ENCODE measurements around the gene MTTP.
"Not testable (repeated sequence)": the region's sequence is repeated elsewhere in the genome, so short reads cannot be mapped to it uniquely, and the experiment has no call there.

MTTP gene

DNA sequence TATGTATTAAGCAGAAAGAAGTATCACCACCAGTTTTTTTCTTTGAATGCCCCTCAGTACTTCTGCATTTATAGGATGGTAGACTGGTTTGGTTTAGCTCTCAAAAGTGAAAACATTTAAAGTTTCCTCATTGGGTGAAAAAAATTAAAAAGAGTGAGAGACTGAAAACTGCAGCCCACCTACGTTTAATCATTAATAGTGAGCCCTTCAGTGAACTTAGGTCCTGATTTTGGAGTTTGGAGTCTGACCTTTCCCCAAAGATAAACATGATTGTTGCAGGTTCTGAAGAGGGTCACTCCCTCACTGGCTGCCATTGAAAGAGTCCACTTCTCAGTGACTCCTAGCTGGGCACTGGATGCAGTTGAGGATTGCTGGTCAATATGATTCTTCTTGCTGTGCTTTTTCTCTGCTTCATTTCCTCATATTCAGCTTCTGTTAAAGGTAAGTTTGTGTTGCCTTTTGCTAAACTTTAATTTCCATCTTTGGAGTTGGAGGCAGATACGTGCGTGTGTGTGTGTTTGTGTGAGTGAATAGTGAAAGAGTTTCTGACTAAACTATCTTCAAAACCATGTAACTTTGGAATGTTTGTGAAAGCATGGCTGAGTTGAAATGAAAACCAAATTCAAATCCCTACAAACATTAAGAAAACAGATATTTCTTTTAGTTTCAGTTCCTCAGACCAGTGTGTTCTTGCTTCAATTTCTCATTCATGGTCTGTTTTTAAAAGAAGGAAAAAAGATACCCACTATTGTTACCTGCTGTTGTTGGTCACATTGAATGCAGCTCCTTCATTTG, at the start of gene MTTP:
MTTP (plus strand) TSS at position 295 of the 795 bp plus-strand sequence; CDS start at position 381, 86 bp downstream.
- DNase-seq = no peak

DNA sequence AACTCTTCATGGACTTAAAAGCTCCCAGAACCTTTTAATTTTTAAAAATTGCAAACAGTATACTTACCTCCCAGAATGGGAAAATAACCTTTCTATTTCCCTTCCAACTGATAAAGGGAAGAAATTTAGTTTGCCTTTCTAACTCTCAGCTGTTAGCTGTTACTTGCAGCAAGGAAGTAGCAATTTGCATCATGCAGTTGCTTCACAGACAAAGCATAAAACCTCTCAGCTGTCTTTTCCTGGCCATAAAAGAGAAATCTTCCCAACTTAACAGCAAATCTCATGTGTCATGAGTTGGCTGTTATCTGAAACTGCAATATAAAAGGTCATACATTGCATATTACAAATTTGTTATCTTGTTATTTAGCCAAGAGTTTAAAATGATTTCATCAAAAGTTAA, 45.4 kb upstream of the MTTP start:
- no peak for DNase-seq

DNA sequence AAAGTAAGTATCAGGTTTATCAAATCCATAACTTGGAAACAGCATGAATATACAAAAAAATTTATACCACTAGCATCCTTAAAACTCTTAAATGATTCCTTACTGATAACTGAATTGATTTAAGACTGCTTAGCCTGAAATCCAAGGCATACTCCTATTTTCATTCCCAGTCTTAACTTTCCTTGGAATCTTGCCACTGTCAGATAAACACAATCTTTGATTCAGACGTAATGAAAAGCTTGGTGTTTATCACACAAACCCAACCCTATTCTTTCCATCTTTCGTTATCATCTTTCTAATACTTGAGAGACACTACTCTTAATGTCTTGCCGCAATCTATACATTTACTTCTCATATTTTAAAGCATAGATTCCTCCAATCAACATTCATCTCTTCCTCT, 44.7 kb upstream of the MTTP start:
- DNase-seq = no peak

DNA sequence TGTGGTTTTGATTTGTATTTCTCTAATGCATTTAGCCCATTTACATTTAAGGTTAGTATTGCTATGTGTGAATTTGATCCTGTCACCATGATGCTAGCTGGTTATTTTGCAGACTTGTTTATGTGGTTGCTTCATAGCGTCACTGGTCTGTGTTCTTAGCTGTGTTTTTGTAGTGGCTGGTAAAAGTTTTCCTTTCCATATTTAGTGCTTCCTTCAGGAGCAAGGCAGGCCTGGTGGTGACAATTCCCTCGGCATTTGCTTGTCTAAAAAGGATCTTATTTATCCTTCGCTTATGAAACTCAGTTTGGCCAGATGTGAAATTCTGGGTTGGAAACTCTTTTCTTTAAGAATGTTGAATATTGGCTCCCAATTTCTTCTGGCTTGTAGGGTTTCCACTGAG, 39.9 kb upstream of the MTTP start:
- not testable (repeated sequence) for DNase-seq

DNA sequence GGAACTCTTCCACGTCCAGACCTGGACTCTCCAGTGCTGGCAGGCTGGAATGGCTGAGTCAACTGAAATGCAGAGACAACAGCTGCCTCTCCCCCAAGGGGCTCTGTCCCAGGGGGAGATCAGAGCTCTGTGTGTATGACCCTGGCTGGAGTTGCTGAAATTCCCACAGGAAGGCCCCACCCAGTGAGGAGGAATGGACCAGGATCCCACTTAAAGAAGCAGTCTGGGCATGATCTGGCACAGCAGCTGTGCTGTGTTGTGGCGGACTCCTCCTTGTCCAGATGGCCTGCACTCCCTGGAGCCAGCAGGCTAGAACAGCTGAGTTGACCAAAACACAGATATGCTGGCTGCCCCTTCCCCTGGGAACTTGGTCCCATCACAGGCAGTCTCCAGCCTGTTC, 38.4 kb upstream of the MTTP start:
- no peak for DNase-seq

DNA sequence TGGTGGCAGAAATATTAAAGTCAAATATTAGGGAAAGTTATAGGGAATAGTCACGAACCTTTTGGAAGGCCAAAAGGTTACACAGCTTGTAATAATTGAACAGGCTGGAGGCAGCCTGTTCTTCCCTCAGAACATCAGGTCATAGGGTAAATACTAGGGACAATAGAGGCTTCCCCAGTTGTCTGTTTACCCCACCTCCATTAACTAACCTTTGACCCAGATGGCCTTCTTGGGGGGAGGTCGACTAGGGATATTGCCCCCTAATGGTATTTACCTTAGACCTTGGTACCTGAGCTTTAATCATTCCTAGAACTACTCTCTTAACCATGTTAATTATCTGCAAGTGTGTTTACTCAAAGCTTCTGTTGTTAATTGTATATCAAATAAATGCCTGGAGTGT, 37.8 kb upstream of the MTTP start:
- DNase-seq = no peak

DNA sequence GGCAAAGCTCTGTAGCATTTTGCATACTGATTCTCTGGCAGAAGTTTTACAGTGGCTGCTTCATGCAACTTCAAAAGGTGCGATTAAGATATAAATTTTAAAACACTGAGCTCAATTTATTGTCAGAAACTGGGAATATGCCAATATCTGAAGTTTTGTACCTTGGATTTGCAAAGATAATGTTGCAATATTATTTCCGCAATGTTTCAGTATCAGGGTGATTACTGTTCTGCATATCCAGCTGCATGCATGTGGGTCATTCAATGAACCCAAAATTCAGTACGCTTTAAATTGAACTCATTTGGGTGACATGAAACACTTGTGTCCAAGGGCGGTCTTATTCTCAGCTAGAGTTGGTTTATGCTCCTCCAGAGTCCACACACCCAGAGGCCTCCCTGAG, 37.0 kb upstream of the MTTP start:
- DNase-seq = no peak

DNA sequence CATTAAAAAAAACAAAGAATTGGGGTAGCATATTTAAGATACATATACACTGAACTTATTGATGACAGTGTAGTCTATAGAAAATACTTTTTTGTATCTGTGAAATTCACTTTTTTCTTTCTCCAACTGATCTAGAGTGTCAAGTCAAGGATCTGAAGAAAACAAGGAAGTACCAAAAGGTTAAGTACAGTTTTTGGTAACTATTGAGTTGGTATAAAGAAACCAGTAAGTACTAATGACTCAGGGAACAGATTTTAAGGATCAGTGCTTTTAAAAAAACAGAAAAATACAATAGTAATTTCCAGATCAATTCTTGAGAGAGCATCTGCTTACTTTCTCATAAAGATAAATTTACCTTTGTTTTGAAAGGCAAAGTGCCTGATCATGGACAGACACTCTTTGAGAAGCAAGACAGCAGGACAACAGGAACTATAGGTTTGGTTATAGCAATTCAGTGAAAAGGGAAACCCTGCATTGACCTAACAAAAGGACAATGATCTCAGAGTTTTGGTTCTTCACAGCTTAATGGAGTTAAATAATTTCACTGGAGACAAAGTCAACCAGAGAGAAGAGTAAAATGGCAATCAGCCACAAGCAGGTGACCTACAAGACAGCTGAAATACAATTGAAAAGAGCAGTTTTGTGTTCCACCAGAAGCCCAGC, 34.2 kb upstream of the MTTP start:
- no peak for DNase-seq

DNA sequence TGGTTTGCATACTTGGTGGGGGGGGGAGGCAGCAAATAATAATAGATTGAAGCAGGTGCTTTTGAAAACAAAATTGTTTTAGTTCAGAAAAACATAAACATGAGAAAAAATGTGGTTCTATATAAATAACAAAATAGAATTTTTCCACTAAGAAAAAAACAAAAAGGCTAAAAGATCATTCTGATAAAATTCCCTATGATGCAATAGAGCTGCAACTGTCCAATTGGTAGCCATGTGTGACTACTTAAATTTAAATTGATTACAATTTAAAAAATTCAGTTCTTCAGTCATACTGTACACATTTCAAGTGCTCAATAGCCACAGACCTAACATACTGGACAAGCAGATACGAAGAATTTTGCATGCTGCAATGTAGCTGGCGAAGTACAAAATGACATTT, 21.8 kb upstream of the MTTP start:
- no peak for DNase-seq

DNA sequence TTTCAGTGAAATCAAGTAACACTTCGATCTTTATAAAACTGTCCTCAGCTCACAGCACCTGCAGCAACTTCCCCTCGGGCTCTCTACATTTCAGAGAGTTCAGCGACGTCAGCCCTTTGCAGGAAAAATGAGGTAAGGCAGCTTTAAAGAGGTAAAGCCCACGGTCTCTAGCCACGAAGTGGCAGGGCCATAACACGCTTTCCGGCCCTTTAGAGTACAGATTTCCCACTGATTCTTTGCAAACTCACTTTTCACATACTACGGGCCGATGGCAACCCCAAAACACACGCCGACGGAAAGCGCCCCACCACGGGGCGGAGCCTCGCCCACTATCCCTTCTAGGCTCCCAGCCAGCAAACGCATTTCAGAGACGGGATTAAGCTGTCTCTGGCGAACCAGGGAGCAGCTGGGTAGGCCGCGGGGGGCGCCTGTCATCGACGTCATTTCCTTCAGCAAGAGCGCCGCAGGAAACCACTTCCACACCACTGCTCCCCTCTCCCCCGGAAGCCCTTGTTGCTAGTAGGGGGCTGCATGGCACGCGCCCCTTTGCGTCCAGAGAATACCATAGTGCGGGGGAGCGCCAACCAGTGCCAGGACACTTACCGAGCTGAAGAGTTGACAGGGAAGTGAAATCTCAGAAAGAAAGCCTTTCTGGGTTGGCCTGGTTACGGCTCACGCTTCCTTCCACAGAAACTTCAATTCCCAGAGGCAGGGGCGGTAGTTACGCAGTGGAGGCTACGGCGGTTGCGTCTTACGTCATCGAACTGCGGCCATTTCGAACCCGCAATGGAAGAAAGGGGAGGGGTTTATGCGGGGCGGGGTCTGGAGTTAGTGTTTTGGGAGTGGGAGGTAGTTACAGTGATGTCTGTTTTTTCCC, 11.1 kb upstream of the MTTP start, which contains the start of gene TRMT10A:
TRMT10A (minus strand) TSS at position 730 of the 877 bp plus-strand sequence. CDS start 4,701 bp downstream, outside the sequence.
- DNase-seq = peak; percentile 95

DNA sequence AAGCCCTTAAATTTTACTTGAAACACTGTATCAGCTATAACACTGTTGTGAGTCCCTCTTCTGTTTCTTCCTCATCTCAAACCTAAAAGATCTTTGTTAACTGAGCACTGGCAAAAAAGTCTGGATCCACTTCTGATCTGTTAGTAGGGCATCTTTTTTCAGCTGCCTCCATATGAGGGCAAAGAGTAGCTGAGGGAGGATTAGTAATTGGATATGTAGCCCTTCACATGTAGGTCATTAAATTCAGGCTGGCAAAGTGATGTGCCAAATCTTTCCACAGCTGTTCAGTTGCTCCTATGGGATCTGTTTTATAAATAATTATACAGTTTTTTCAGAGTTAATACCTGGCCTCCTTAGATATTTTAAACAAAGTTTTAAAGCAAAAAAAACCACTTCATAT, 9.7 kb upstream of the MTTP start:
- no peak for DNase-seq

DNA sequence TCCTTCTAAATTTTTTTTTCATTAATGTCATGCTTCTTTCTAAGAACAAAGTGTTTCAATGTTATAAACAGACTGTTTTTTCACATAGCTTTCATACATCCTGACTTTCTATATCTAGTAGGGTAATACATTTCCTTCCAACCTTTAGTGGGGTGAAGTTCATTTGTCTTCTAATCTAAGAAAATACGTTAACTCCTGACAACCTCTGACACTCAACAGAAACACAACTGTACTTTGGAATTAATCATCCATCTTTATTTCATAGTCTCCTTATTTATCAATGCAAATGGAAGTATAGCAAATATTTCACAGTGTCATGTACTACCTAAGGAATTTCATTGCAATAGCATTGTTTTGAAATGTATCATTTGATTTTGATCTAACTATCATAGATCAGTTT, 2.7 kb upstream of the MTTP start:
- no peak for DNase-seq

DNA sequence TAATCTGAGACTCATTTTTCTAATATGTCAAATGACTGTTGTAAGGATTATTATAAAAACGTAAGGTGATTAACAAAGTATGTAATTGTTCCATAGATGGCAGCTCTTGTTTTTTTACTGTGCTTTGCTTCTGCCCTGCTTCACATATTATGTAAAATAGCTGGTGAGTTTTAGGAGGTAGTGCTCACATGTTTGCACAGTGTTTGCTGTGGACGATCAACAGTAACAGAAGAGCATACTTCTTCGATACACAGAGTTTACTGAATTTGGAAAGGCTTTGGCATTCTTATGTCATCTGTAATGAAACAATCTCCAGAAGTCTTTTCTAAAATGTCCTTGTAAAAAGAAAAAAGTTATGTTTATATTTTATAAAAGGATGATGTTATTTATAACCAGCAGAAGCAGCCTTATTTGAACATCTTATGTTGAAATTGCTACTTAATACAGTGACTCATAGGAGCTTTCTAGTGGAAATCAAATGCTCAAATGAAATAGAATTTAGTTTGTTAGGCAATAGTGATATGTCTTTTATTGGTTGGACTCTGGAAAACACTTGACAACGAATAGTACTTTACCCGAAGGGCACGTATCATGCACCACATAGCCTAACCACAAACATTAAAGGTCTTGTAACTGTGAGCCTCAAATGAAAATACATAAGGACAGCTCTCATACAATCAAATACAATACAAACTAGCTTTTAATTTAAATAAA, 1.9 kb upstream of the MTTP start:
- no peak for DNase-seq

DNA sequence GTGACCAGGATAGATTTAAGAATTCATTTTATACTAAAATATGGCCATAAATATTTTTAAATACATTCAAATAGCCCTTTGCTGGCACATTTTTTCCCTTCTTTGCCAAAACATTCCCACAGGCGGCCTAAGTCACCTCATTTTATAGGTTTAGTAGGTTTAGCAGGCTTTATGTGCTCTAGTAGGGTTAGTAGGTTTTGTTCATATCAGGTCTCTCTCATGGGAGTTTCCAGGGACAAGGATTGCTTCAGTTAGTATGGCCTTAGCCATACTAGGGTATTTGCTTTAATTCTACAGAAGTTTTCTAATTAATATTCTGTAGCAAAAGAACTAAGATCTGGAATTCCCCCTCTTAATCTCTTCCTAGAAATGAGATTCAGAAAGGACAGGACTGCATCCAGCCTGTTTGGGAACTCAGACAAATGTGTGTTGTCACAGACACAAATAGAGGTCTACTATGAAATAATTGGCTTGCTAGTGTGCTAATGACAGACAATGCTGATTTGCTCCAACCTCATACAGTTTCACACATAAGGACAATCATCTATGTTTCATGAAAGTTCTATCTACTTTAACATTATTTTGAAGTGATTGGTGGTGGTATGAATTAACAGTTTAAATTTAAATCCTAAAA, 772 bp upstream of the MTTP start:
- no peak for DNase-seq

DNA sequence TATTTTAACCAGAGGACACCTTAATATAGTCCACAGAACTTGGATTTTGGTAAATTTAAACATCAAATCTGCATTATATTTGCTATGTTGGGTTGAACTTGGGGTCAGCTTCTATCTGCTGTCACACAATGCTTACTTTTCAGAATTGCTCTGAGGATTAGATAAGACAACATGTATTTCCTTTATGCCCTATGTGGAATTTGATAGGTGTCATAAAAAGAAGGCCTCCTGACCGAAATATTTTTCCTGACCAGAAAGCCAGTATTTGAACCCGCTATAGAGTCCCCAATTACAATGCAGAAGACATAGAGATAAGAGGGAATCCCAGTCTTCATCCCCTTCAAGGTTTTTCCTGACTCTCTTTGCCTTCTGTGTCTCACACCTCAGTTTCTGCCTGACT, 4.1 kb downstream of the MTTP start:
- no peak for DNase-seq

DNA sequence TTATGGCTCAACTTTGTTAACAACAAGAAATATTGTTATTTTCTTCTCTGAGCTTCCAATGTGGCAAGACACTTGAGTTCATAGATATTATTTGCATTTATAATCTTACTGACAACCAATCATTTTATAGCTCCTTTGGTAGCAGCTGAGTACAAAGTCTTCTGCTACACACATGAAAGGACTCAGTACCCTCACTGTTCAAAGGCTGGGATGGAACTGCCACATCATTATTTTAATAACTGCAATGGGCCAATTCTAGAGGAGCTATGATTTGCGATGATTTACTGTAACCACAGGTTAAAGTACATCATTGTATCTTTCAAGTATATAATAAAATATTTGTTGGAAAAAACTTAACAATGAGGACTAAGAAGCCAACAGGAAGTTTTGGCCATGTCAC, 10.9 kb downstream of the MTTP start:
- no peak for DNase-seq

DNA sequence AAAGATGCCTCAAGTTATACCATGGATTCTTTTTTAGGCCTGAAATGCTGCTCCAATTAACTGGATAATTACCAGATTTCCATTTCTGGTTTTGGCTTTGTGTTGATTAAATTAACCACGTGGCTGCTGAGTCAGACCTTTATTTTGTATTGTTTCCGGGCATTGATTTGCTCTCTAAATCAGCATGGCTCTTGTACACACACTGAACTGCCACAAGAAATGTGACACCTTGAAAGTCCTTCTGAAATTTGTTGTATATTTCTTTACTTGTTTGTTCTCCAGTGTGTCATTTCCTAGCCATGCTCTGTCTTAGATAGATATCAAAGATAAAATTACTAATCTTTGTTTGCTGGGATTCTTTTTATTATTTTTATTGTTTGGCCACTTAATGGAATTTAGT, 11.7 kb downstream of the MTTP start:
- no peak for DNase-seq

DNA sequence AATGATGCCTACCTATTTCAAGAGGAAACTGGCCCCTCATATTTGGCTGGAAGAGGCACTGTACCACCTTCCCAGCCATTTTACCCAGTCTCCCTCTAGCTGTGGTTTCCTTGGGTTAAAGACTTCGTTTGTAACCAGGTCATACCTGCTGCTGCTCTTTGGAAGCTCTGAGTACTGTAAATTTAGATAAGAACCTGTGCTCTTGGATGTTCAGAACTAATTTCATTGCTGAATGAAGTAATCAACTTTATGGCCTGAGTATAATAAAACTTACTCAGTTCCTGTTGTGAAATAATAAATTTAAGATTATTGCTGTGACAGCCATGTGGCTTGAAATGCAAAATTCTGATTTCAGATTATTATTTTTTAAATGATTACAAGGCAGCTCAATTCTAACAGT, 12.2 kb downstream of the MTTP start:
- DNase-seq = no peak

DNA sequence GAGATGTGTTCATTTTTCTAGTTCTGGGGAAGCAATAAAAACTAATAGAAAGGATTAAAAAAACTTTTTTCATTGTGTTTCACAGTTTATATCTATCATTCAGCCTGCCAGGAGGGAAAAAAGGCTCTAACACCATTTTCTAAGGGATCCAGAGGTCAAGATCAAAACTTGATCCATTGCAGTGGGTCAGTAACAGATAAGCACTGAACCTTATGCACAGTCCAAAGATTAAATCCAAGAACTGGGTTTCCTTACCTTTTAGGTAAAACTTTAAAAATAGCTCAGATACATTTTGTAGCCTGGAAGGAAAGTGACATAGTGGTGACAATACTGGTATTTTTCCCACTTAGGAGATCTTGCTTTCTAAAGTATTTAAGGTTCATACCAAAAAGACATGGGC, 12.7 kb downstream of the MTTP start:
- DNase-seq = no peak

DNA sequence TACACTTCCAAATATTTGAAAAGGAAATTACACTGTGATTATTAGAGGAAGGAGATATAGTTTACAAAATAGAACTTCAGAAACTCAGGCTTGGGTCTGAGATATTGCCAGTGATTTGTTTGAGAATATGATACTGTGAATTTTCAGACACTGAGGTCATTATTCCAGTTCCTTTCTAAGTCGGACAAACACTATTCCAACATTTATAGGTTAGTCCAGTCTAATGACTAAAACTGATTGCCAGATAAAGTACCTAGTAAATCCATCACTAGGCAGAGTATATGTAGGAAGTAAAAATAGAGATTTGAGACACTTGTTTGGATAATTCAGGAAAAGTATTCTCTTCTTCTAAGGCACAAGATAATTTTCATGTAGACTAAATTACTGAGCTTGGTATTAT, 13.2 kb downstream of the MTTP start:
- no peak for DNase-seq

DNA sequence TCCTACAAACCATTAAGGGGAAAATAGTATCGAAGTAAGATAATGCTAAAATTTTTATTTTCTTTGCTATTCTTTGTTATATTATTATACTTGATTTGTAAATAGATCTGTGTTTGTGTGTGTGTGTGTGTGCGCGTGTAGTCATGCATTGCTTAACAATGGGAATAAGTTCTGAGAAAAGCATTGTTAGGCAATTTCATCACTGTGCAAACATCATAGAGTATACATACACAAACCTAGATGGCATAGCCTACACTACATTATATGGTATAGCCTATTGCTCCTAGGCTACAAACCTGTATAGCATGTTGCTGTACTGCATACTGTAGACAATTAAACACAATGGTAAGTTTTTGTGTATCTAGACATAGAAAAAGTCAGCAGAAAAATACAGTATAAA, 17.1 kb downstream of the MTTP start:
- no peak for DNase-seq

All from NCI-H2029 (cell line).